ENCODE results near the gene GAK.

DNA sequence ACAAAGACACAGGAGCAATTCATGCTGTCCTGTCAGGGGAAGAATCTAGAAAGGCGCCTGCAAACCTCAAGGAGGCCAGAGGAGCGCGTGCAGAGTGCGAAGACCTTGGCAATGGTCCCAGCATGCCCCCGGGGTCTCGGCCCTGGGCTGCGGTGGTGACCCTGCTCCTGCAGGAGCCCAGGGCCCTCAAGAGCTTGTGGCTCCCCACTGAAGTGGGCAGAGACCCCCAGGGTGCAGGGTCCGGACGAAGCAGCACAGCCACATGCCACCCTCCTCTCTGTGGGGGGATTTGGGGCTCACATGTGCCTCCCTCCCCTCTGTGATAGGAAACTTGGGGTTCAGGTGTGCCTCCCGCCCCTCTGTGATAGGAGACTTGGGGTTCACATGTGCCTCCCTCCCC, 39.3 kb downstream of the GAK start:
- TF ChIP-seq CTCF (IDR thresholded peaks at IDR 0.05; ENCODE audit: insufficient read depth, low read length, poor library complexity, severe bottlenecking) (no peak), EZH2phosphoT487 (conservative IDR thresholded peaks at IDR 0.05; ENCODE audit: low read length) (no peak)

All from SU-DHL-6 (cell line).